K562 treated with DMSO at 1 percent for 4 hours (cell line): Measurements from ENCODE around the gene LHX2. TPM values are rescaled to one million over a fixed set of nuclear protein-coding genes. Genes with fewer than 3 reads are reported as not detected.

Experiments
- total RNA-seq: library from RNA; unstranded; fragments of 300-600 nt; gene quantifications from 2 replicates; pipeline ENCODE4 v1.2.3, GENCODE V29; 2022; ENCODE audit not compliant: insufficient read depth

Gene LHX2, protein sequence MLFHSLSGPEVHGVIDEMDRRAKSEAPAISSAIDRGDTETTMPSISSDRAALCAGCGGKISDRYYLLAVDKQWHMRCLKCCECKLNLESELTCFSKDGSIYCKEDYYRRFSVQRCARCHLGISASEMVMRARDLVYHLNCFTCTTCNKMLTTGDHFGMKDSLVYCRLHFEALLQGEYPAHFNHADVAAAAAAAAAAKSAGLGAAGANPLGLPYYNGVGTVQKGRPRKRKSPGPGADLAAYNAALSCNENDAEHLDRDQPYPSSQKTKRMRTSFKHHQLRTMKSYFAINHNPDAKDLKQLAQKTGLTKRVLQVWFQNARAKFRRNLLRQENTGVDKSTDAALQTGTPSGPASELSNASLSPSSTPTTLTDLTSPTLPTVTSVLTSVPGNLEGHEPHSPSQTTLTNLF
- not detected in 2 replicates for total RNA-seq

DNA sequence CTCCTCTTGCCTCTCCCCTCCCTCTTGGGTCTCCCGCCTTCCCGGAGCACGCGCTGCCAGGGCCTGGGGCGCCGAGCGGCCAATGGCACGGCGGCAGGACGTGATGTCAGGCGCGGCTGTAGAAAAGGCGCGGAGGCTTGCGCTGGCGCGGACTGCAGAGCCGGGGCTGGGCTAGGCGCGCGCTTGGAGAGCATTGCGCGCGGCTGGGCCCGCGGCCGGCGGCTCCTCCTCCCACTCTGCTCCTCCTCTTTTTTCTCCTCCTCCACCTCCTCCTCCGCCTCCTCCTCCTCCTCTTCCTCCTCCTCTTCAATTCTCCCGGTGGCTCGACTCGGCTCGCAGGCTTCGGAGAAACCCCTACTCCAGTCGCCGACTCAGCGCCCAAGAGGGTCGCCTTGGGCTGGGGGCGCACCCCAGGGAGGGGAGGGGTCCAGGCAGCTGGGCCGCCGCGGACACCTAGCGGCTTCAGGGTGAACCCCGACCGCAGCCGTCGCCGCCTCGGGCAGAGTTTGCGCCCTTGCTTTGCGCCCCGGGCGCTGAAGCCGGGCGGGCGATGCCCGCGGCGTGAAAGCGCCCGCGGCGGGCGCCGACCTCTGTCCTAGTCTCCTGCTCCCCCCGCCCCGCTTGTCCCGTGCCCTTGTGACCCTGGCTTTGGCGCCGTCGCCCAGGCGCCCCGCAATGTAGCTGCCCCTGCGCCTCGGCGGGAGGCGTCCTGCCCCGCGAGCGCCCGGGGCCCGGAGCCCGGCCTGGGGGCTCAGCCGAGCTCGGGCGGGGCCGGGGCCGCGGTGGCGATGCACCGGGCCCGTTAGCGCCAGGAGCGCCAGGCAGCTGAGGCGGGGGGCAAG lies at the start of gene LHX2:
Gene LHX2, plus strand, starts transcription at position 309 of the 842 bp plus-strand sequence. CDS start 581 bp downstream, outside the sequence.

Other genes with a start within 250 kb of the LHX2 start
- gene DENND1A, start 81.6 kb upstream of the LHX2 start, total RNA-seq = 8.5 and 13.2 TPM in 2 replicates
- 8.0 and 9.7 TPM in 2 replicates for gene NEK6, start 246.2 kb downstream of the LHX2 start, total RNA-seq